K562 (cell line): ENCODE results near the gene PAK1IP1. TPM values are rescaled to one million over a fixed set of nuclear protein-coding genes. Genes with fewer than 3 reads are reported as not detected.

Experiments used
- C11orf30 ChIP-seq: fragments of 450-650 bp; IDR thresholded peaks from 2 replicates; pipeline ENCODE4 v1.6.1; 2016; ENCODE audit warnings: low read depth, mild to moderate bottlenecking
- CC2D1A ChIP-seq: fragments of 450-650 bp; IDR thresholded peaks from 2 replicates; pipeline ENCODE4 v1.6.1; 2017; ENCODE audit warnings: mild to moderate bottlenecking
- HLTF ChIP-seq: fragments of 450-650 bp; IDR thresholded peaks from 2 replicates; pipeline ENCODE4 v1.6.1; 2016
- NKRF ChIP-seq: fragments of 450-650 bp; IDR thresholded peaks from 2 replicates; pipeline ENCODE4 v1.6.1; 2016; ENCODE audit warnings: borderline replicate concordance
- SUPT5H ChIP-seq: fragments of 450-650 bp; IDR thresholded peaks from 2 replicates; pipeline ENCODE4 v1.6.1; 2016
- ZBTB7A ChIP-seq: IDR thresholded peaks from 2 replicates; pipeline ENCODE4 v1.6.1; 2011; ENCODE audit warnings: low read depth, mild to moderate bottlenecking, low read length, moderate library complexity, borderline replicate concordance; ENCODE audit not compliant: control insufficient read depth
- ZNF41 ChIP-seq: fragments of 250-450 bp; sonication (Bioruptor Pico); conservative IDR thresholded peaks from 2 replicates; pipeline ENCODE4 v1.4.0; 2020; ENCODE audit warnings: mild to moderate bottlenecking
- ZNF639 ChIP-seq, 2 experiments: fragments of 200-800 bp in 1 of 2; sonication (Bioruptor generic) in 1 of 2; sonication (generic) in 1 of 2; formaldehyde crosslinking in 1 of 2; IDR thresholded peaks in 1 of 2; conservative IDR thresholded peaks in 1 of 2; 2 replicates each; pipeline versions ENCODE4 v1.5.0 to v1.6.1; 2016 to 2020; ENCODE audit warnings: missing compliant biosample characterization in 1 of 2, missing genetic modification characterization in 1 of 2, missing genetic modification reagents in 1 of 2
- polyA plus RNA-seq, 8 experiments: library from polyadenylated mRNA; depleted of rRNA in 4 of 8; stranded (reverse) in 5 of 8; unstranded in 3 of 8; fragments of >200 nt; fragmentation: Nextera tagmentation in 2 of 8; fragmentation: Illumina TruSeq in 1 of 8; extraction: Ambion mirVana in 2 of 8; extraction: Trizol in 1 of 8; gene quantifications; 2 replicates each; pipeline versions ENCODE4 v1.2.1 to v1.2.3, GENCODE V29; 2011 to 2014; ENCODE audit warnings: inconsistent platforms in 1 of 8, missing spikeins in 1 of 8
- total RNA-seq, 7 experiments: library from RNA; depleted of rRNA in 6 of 7; stranded (reverse); fragments of >200 nt in 6 of 7; fragmentation: Illumina TruSeq in 2 of 7; extraction: Trizol in 2 of 7; gene quantifications; 2 replicates each; pipeline versions ENCODE4 v1.2.1 to v1.2.3, GENCODE V29; 2011 to 2021; ENCODE audit warnings: low replicate concordance in 1 of 7
- TF ChIP-seq, protein P1 (sequence below): fragments of 250-450 bp; sonication (Bioruptor Pico); IDR thresholded peaks from 2 replicates; pipeline ENCODE4 v1.8.0; 2022; ENCODE audit warnings: inconsistent platforms

The PAK1IP1 gene
- total and polyA plus RNA-seq, 9 of the 15 experiments (the other 6 are each of a cell fraction or from before 2014, with no cell fraction given) = 50.0 to 200 (median 87.0) TPM

DNA sequence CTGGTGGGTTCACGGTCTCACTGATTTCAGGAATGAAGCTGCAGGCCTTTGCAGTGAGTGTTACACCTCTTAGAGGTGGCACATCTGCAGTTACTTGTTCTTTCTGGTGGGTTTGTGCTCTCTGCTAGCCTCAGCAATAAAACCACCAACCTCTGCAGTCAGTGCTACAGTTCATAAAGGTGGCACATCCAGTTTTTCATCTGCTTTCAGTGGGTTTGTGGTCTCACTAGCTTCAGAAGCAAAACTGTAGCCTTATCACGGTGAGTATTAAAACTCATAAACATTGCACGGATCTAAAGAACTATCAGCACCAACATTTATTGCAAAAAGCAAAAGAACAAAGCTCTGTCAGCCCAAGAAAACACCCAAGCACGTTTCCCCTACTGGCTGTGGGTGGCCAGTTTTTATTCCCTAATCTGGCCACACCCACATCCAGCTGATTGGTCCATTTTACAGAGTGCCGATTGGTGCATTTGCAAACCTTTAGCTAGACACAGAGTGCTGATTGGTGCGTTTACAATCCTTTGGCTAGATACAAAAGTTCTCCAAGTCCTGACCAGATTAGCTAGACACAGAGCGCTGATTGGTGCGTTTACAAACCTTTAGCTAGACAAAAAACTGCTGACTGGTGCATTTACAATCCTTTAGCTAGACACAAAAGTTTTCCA lies 24.7 kb downstream of the PAK1IP1 start (continued):
- no peak for TF ChIP-seq ZNF639 (CRISPR knock-in tag; conservative IDR thresholded peaks at IDR 0.05 in 1 of 2, IDR thresholded peaks at IDR 0.05 in 1 of 2)
- TF ChIP-seq SUPT5H = no peak
- TF ChIP-seq, protein P1, sequence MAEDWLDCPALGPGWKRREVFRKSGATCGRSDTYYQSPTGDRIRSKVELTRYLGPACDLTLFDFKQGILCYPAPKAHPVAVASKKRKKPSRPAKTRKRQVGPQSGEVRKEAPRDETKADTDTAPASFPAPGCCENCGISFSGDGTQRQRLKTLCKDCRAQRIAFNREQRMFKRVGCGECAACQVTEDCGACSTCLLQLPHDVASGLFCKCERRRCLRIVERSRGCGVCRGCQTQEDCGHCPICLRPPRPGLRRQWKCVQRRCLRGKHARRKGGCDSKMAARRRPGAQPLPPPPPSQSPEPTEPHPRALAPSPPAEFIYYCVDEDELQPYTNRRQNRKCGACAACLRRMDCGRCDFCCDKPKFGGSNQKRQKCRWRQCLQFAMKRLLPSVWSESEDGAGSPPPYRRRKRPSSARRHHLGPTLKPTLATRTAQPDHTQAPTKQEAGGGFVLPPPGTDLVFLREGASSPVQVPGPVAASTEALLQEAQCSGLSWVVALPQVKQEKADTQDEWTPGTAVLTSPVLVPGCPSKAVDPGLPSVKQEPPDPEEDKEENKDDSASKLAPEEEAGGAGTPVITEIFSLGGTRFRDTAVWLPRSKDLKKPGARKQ = no peak
- no peak for TF ChIP-seq ZBTB7A
- 0 out of 2 replicates have a peak, but pooled peaks have one; percentile 40 for TF ChIP-seq CC2D1A
- TF ChIP-seq NKRF = no peak
- TF ChIP-seq C11orf30 = peak; percentile 81
- no peak for TF ChIP-seq HLTF
- no peak for TF ChIP-seq ZNF41 (CRISPR knock-in tag)
